ENCODE measurements around the gene C10orf120.

Gene C10orf120

GRCh38 chr10:122699796-122700455, at the start of gene C10orf120:
C10orf120 (minus strand) TSS chr10:122699846; CDS start chr10:122699790, 56 bp downstream.
- no peak for DNase-seq

DNA sequence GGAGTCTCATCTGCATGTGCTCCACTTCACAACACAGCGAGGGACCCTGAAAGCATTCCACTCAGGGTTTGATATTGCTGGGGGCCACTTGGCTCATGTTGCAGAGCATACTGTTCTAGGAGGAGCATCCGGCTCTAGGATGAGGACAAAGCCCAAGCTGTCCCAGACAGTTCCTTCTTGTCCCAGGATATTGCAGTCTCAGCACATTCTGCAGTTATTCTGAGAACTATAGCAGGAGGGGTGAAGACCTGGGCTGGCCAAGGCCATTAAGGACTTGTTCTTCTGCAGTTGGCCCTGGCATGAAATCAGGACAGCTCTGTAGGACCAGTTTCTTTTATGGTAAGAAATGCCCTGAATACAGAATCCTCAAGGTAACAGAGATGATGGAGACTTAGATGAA, 48.9 kb upstream of the C10orf120 start:
- DNase-seq = no peak

DNA sequence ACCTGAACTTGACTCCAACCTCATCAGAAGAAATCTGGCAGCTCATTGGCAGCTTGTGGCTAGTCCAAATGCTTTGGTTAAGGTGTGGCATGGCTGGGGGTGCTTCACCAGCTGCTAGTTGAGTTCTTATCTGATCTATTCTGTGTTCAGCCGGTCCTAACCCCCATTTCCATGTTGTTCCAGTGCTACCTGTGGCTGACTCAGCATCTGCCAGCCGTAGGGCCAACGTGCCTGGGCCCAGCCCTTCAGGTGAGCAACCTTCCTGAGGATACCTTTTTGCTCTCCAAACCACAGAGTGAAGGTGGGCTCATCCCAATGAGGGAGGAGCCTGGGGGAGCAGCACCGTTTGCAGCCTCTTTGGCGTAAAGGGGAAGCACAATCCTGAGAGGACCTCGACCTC, 46.8 kb upstream of the C10orf120 start:
- no peak for DNase-seq

GRCh38 chr10:122744257-122744656, 44.6 kb upstream of the C10orf120 start:
- no peak for DNase-seq

- no peak for DNase-seq
These were observed 41.0 kb upstream of the C10orf120 start for GRCh38 chr10:122740640-122741039.

DNA sequence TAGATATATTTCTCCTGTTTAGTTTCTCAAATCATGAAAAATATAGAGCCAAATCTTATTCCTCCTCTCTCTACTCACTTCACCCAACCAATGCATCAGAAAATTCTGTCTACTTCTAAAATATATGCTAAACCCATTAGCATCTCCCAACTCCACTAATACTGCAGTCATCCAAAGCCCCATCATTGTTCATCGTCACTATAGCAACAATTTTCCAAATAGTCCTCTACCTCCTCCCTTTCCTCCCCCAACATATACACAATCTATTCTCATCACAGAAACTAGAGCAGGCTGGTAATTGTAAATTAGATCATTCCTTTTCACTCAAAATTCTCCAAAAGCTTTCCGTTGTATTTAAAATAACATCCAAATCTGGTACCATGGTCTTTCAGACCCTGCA, 38.4 kb upstream of the C10orf120 start:
- no peak for DNase-seq

- DNase-seq = no peak
These were observed 34.5 kb upstream of the C10orf120 start for GRCh38 chr10:122733931-122734665.

- no peak for DNase-seq
These were observed 33.8 kb upstream of the C10orf120 start for GRCh38 chr10:122733443-122733842.

DNA sequence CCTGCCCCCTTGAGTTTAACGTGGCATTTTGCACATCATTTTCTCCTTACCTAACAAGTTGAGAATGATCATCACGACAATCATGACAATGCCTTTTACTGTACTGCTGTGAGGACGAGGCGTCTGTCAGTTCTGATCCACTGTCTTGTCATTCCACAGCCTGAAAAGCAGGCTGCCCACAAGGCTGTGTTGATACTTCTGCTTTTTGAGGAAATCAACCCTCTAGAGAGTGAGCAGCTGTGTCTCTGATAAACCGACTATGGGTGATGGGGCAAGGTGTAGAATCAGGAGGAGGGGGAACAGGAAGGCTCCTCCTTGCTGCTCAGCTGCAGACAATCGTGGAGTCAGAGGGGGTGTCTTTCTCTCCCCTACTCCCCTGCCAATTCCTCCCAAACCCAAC, 30.6 kb upstream of the C10orf120 start:
- DNase-seq = no peak

GRCh38 chr10:122729126-122729525, 29.5 kb upstream of the C10orf120 start:
- no peak for DNase-seq

DNA sequence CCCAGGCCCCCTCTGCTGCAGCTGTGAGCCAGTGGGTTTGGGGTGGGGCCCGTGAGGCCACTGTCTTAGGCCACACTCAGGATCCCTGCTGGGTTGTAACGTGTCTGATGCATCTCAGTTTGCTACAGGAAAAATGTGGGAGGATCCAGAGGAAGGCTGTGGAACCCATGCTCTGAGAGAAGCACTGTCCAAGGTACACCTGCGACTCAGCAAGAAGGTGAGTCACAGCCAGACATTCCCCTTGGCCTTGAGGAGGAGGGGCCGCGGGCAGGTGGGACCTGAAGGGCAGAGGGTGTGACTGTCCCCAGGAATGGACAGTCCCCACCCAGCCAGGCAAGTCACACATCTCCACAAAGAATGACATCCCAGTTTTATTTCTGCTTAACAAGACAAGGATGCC, 27.8 kb upstream of the C10orf120 start:
- no peak for DNase-seq

GRCh38 chr10:122725768-122726167, 26.1 kb upstream of the C10orf120 start:
- no peak for DNase-seq

- DNase-seq = no peak
These were observed 25.4 kb upstream of the C10orf120 start for GRCh38 chr10:122725006-122725405.

GRCh38 chr10:122721111-122721510, 21.5 kb upstream of the C10orf120 start:
- no peak for DNase-seq

- DNase-seq = no peak
These were observed 16.4 kb upstream of the C10orf120 start for GRCh38 chr10:122716025-122716424.

- DNase-seq = no peak
These were observed 15.9 kb upstream of the C10orf120 start for GRCh38 chr10:122715576-122715975.

GRCh38 chr10:122713091-122713885, 13.6 kb upstream of the C10orf120 start:
- DNase-seq = no peak

DNA sequence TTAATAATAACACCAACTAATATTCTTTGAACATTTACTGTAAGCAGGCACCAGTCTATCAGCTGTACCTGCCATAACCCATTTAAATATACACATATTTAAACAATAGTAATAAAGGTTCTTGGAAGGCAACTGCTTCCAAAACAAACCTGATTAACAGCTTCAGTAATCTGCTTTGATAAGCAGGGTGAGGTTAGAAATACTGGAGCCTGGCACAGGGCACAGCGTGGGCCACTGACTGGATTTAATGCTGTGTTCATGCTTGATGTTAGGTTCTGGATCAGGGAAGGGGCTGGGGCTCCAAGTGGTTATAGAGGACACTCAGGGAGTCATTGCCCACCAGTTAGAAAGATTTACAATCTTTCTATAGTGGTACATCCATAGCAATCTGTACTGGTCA, 10.9 kb upstream of the C10orf120 start:
- DNase-seq = no peak

DNA sequence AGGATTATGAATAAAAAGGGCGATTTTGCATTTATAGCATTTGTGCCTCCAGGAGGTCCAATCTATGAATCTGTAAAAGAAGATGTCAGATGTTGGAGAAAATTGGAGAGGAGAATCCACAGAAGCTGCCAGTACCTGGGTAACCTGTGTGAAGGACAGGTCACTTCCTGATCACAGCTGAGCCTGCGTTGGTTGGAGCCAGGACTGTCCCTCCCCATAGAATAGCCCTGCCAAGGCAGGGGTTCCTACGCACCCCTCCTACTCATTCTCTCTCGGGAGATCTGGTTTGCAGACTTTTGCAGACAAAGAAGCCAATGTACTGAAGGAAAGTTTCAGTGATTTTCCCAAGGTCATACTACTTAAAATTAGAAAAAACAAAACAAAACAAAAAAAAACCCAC, 10.3 kb upstream of the C10orf120 start:
- no peak for DNase-seq

DNA sequence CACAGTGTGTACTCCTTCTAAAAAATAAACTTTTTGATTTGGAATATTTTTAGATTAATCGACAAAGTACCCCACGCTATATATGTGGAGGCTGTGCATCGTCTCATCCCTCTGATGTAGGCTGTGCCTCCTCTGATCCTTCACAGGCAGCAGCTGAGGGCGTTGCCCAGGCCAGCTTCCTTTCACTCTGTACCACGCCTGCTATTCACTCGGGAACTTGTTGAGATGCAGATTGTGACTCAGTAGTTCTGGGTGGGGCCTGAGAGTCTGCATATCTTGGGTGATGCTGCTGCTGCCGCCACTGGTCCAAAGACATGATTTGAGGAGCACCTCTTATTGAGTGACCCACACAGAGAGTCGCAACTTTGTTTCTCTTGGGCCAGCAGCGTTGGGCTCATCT, 7.9 kb upstream of the C10orf120 start:
- DNase-seq = no peak

GRCh38 chr10:122706947-122707346, 7.3 kb upstream of the C10orf120 start:
- no peak for DNase-seq

DNA sequence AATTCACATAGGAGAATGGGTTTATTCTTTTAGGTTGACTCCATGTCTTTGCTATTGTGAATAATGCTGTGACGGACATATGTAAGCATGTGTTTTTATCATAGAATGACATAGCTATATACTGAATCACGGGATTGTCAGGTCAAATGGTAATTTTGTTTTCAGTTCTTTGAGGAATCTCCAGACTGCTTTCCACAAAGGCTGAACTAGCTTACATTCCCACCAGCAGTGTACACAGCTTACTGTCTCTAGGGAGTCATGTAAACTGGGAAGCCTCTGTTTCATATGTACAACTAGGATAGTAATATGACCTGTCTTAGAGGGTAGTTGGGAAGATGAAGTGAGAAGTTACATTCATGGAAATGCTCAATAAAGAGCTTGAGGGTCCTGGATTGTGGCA, 6.8 kb upstream of the C10orf120 start:
- DNase-seq = no peak
